ENCODE data around the gene PDE1C.

DNA sequence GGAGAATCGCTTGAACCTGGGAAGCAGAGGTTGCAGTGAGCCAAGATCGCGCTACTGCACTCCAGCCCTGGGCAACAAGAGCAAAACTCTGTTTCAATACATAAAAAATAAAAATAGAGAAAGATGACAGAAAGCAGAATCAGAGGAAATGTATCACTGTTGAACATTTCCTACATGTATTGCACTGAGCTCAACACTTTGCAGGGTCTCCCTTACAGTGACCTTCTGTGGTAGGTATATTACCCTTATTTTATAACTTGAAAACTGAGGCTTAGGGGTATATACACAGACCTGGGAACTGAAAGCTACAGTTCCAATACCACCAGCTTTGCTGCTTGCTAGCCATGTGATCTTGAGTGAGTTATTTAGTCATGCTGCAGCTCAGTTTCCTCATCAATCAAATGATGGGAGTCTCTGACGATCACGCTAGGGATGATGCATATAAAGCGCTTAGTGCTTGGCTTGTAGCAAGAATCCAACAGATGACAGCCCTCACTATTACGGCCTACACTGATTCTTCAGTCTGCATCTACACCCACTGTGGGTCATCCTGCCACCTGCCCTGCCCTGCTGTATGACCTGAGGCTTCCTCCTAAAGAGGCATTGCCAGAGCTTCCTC, 99.0 kb downstream of the PDE1C start:
- TF ChIP-seq POLR2A (IDR thresholded peaks at IDR 0.05; ENCODE audit: low read depth, low read length) (no peak), PAX5 (IDR thresholded peaks at IDR 0.05; ENCODE audit: insufficient read depth, low read length, severe bottlenecking) (no peak), POLR2AphosphoS5 (IDR thresholded peaks at IDR 0.05; ENCODE audit: low read depth, low read length) (no peak), SPI1 (IDR thresholded peaks at IDR 0.05; ENCODE audit: low read depth, low read length) (no peak), TAF1 (IDR thresholded peaks at IDR 0.05; ENCODE audit: low read depth, low read length) (no peak), POU2F2 (IDR thresholded peaks at IDR 0.05; ENCODE audit: low read depth, low read length) (no peak)

Measured in GM12891 (cell line).